GM19395 (cell line): Measurements from ENCODE around the gene ARGLU1.

Experiments used
- ATAC-seq: cut with Tn5 transposase; IDR thresholded peaks from one replicate; pipeline ENCODE4 v1.9.1; 2021; ENCODE audit warnings: mild to moderate bottlenecking, moderate library complexity; ENCODE audit not compliant: unreplicated experiment

The ARGLU1 gene

DNA sequence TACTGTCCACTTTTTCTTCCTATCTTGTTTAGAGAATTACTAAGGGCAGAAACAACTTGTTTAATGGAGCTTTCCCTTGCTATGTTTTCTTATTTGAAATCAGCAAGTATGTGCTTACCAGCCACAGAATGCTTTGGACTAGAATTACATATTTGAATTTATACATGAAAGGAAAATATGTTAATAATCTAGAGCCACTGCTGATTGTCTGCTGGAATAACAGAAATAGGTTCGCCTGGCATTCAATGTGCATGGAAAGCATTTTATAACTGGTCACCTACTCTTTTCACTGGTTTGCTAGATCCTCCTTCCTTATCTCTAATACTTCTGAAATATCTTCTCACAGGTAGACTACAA, 40.5 kb downstream of the ARGLU1 start:
- no peak for ATAC-seq

DNA sequence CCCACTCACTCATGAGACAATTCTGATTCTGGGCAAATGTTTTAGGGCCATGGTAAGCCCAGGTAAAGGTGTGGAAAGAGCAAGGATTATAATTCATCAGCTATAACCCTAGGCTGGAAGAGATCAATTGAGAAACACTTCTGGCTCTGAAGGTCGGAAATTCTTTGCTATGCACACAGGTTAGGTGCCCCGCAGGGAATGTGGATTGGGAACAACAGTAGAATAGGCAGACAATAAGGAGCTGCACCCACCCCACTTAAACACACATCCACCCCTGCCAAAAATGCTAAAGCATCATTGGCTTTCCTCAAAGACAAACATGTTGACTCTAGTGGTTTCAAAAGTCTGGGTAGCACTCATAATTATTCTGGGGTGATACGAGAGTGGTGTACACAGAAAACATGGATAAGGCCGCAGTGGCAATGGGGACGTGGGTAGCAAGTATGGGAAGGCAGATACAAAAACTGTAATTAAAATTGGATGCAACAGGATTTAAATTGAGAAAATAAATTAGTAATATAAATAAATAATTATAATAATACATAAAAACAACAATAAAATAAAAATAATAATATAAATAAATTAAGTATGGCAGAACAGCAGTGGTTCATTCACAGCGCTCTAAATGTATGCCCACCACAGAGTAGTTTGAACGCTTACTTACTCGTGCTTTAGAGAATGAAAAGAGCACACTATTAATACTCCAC, 41.0 kb downstream of the ARGLU1 start:
- no peak for ATAC-seq

DNA sequence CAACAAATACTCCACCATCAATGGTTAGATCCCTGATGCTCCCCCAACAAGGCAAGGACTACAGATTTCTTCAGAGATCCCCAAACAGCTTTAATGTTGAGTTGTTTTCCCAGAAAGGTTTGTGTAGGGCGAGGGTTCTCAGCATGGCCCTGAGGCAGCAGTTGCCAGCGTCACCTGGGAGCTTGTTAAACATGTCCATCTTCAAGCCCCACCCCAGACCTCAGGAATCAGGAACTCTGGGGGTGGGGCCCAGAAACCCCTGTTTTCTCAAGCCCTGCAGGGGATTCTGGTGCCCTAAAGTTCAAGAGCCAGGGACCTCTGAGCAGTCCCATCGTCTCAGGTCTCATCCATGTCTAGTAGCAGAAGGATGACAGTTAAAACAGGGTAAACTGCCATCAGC, 42.1 kb downstream of the ARGLU1 start:
- ATAC-seq: no peak

DNA sequence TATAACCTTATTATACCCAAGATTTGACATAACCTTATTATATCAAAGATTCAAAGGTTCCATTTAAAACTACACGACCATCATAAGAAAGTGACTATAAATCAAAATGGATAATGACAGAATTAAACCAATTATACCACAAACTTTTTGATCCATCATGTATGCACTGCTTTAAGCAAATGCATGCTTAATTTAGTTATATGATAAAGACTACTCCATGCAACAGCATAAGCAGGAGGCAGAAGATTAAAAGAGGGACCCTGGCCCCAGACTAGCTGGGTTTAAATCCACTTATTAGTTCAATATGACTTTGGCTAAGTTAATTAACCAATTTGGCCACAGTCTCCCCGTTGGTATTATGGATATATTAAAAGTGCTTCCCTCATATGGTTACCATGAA, 43.8 kb downstream of the ARGLU1 start:
- no peak for ATAC-seq

DNA sequence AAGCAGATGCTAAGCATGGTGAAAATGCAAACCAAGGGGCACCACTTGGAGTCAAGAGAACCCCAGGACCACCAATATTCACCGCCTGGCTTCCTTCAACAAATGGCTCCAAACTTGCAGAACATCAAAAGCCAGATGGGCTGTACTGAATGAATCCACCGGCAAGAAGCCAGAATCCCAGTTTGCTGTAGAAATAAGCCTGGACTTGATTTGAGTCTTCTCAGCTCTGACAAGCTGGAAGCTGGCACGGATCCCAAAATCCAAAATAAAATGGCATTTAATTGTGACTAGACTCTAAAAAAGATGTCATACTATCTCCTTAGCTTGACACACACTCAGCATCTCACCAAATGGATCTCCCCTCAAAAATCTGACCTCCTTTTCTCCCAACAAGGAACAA, 44.4 kb downstream of the ARGLU1 start:
- no peak for ATAC-seq

DNA sequence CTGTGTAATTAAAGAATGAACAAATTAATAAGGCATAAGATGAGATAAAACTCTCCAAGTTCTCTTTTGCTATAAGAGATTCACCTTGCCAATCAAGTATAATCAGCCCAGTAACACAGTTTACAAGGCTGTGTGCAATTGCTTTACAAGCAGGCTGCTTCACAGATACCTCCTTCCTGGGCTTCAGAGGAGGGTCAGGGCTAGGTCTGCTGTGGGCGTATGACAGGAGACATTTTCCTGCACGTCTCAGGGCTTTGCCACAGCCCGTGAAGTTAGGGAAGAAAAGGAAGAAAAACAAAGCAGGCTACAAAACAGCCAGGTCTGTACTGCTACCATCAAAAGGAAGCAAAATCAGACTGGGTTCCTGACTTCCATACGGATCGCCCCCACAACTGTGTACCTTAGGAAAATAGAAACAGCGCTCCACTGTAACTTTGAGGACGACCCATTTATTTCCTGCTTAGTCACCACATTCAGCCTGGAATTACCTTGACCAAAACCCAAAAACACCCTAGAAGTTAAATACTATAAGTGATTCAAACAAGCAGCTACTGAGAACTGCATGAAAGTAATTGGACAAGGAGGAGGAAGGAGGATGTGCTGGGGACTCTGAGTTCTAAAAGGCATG, 44.9 kb downstream of the ARGLU1 start:
- ATAC-seq: no peak

- ATAC-seq: no peak
Measured at GRCh38 chr13:106522112-106522705, 45.7 kb downstream of the ARGLU1 start.

- ATAC-seq: no peak
Measured at GRCh38 chr13:106521095-106521799, 46.7 kb downstream of the ARGLU1 start.

DNA sequence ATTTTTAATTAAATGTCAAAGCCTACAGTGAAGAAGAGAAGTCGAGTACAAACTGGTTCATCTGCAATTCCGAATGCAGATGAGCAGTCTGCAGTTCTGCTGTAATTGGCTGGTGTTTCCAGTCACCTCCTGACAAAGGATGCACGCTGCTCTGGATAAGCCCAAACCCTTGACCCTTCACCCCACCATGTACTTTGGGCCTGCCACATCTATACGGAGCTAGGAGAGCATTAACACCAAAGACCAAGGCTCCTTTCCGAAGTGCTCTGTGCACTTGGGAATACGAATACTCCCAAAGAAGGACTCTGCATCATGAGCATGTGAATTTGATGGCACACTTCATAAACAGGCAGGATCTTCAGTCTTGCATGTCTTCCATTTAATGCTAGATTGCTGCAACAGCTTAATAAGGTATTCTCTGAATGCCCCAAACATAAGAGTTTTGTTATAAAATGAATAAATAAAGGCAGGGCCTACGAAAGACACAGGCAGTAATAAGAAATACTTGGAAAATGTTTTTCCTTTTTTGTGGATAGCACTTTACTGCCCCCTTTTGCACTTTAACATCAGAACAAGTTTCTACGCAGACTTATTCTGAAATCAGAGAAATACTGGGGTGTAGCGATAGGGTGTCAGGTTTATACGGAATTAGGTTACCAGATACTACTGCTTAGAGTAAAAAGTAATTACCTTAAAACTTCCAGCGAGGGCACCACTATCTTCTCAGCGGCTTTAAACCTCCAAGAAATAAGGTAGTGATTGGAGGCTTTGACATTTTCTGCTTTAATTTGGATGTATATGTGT, 47.5 kb downstream of the ARGLU1 start:
- ATAC-seq: no peak

DNA sequence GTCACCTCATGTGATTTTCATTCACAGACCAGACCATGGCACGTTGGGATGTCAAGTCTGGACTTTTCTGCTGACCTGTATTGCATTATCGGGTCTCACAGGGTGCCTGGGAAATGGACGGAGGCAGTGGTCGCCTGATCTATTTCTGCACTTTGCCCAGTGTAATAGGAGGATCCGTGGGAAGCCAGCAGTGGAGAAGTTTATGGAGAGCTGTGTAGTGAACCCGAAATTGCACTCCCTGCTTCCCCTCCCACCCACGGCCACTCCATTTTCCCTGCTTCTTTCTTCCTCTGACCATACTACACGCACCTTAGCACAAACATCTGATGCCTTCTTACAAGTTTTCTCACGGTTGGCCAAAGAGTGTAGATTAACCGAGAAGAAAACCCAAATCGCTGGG, 49.4 kb downstream of the ARGLU1 start:
- no peak for ATAC-seq

GRCh38 chr13:106517109-106517847, 50.7 kb downstream of the ARGLU1 start:
- no peak for ATAC-seq

DNA sequence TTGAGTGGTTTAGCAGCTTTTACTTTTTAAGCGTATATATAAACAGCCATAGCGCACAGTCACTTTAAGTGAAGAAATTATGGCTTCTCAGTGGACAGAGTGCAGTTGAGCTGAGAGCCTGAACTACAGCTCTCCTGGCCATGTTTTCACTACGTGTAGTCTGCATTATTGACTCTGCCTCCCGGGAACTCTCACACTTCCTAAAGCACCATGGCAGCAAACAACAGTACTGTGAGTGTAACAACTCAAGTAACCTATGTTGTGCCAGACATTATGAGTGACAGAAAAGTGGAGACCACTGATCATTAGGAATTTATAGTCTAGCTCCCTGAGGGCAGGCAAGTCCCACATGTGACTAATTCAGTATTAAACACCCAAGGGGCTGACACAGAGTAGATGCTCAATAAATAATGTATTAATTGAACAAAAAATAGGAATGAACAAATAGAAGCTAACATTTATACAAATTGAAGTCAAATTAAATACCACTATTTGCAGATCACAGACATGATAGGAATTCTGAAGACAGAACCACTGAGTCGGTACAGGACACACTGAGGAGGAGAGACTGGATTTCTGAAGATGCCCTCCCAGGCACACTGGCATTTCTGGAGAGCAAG, 52.2 kb downstream of the ARGLU1 start:
- no peak for ATAC-seq

- ATAC-seq: no peak
Measured at GRCh38 chr13:106514928-106515634, 52.9 kb downstream of the ARGLU1 start.

GRCh38 chr13:106513025-106513983, 54.6 kb downstream of the ARGLU1 start:
- no peak for ATAC-seq

DNA sequence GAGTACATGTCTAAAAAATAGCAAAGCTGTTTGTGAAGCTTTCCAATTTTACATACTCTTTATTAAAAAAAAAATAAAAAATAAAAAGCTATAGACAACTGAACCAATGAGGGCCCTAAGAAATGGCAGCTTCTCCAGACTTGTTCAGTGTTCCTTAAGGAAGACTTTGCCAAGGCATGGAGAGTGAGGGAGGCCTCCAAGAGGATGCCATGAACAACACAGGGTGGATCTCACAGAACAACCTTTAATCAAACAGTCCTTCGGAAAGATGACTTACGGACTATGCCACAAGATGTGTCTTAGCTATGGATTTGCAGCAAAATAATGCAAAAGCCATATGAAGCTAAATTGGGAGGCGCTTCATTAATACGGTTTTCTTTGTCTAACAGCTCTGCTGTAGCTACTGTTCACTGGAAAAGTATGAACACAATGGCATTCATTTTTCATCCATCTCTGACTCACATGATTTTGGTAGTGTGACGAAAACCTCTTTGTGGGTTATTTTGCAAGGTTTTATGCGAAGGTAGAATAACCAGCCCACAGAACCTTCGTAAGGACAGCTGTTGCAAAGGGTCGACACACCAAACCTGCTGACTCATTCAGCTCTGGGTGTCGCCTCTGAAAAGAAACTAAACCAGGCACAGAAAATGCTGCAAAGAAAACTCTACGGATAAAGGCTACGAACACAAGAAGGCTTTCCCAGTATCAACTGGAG, 60.2 kb downstream of the ARGLU1 start:
- peak; percentile 90 for ATAC-seq

DNA sequence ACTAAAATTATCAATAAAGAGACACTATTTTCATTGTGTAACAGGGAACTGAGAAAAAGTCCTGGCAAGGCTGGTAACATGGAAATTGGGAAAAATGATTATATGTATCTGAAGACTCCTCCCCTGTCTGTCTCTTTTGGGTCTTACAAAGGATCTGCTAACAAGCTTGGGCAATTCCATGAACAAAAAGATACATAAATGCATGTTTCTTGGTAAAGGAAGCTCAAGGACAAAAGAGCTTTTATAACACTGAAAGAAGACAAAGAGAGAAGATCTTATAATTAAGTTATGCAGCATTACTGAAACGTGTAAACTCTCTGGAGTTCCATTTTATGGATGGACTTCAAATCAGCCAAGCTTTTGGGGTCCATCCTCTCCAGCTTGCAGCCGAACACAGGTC, 61.7 kb downstream of the ARGLU1 start:
- no peak for ATAC-seq

DNA sequence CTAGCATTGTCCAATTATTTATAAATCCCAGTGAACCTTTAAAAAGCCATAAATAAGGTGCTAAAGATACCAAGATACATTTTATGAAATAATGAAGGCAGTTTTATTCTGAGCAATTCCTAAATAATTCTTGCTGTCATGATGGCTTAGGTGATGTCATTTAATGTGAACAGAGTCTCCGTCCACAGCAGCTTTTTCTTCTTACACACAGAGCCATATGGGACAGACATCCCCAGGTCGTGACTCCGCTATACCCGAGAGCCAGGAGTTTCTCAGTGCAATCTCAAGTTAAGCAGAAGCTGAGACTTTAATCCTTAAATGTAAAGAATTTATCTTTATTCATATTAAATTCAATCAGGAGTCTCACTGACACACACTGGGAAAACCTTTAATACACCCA, 62.2 kb downstream of the ARGLU1 start:
- ATAC-seq: no peak

- no peak for ATAC-seq
Measured at GRCh38 chr13:106505295-106505694, 62.6 kb downstream of the ARGLU1 start.
